ENCODE data around the gene QPCT. TPM values are rescaled to one million over a fixed set of nuclear protein-coding genes. Genes with fewer than 3 reads are reported as not detected.
A peak's percentile ranks its signal among the peaks of the same experiment; 100 is the strongest.

The QPCT gene
- total RNA-seq, 6 experiments from 2014 or later = 4.4 to 7.2 (median 5.4) TPM

DNA sequence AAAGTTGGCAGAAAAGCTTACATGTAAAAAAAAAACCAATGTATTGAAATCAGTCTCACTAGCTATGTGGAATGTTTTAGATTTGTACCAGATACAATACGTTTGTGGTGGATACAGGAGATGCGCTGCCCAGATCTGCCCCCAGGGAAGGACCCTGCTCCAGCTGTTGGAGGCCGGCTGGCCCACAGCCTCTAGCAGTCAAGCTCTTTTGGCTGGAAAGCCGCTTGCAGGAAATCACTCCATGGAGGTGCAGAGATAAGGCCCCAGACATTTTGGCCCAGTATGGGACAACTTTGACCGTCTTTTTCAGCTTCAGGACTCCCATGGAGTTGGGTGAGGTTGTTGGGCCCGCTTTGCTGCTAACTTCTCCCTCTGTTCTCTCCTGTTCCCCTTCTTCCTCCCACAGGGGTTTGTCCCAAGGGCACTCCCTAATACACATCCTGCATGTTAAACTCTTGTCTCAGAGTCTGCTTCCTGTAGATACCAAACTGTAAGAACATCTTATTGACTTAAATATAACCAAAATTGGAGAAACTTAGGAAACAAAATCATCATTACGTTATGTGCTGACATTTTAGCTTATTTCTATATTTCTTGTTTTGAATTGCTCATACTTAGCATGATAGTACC, 1.7 kb upstream of the QPCT start:
- no peaks in the 10 kb centered on the region for H3K36me3 Mint-ChIP-seq (ENCODE audit: low read depth)
- H3K9me3 Mint-ChIP-seq = no peaks in the 10 kb centered on the region
- no peaks in the 10 kb centered on the region; the same call in 1 of the 2 replicates for H3K27me3 Mint-ChIP-seq (ENCODE audit: insufficient read depth)
- TF ChIP-seq, protein P1, sequence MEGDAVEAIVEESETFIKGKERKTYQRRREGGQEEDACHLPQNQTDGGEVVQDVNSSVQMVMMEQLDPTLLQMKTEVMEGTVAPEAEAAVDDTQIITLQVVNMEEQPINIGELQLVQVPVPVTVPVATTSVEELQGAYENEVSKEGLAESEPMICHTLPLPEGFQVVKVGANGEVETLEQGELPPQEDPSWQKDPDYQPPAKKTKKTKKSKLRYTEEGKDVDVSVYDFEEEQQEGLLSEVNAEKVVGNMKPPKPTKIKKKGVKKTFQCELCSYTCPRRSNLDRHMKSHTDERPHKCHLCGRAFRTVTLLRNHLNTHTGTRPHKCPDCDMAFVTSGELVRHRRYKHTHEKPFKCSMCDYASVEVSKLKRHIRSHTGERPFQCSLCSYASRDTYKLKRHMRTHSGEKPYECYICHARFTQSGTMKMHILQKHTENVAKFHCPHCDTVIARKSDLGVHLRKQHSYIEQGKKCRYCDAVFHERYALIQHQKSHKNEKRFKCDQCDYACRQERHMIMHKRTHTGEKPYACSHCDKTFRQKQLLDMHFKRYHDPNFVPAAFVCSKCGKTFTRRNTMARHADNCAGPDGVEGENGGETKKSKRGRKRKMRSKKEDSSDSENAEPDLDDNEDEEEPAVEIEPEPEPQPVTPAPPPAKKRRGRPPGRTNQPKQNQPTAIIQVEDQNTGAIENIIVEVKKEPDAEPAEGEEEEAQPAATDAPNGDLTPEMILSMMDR (IDR thresholded peaks at IDR 0.05) = no peak
- DNase-seq = no peak
- no peak overlapping the region for H3K27ac Mint-ChIP-seq
- H3K4me1 Mint-ChIP-seq (ENCODE audit: low read depth) = peaks cover 16% of the 10 kb centered on the region
- no peak overlapping the region for H3K4me3 Mint-ChIP-seq

DNA sequence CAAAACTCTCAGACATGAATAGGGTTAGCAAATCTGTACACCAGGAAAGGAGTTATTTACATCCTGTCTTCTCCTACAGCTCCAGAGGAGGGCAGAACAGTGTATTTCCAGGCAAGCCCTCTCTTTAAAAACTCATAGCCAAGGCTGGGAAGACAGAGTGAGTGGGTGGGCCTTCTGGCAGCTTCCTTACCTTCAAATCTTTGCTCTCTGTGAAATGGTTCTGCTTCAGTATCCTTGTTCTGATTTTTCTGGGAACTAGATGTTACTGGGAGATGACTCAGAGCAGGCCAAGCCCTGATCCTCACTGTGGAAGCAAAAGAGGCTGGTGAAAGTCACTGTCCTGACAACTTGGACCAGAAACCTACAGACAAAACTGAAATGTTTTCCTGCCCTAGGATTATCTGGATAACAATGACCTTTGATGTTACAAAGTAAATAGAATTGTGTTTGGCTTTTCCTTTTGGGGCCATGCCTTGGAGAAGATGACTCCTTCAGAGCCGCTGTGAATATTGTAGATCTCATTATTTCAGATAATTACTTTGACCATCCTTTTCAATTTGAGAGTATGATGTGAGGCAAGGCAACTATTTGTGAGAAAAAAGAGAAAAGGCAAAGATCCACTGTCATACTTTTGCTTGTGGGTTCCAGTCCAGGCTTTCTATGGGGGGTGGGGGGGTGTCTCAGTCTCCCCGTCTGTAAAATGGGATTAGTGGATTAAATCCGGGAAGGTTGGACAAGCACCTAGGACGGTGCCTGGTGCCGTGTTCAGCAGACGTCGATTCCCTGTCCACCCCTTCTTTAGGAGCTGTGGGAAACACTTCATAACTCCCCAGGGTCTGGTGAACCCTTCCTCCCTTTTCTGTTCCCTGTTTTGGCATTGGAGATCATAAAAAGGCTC, 644 bp upstream of the QPCT start:
- TF ChIP-seq, protein P1 (IDR thresholded peaks at IDR 0.05) = peak; percentile 57
- Mint-ChIP-seq H3K4me1 (ENCODE audit: low read depth) (peaks cover 16% of the 10 kb centered on the region), H3K9me3 (no peaks in the 10 kb centered on the region), H3K27ac (peak overlapping the region; percentile 36), H3K4me3 (peak overlapping the region; percentile 85), H3K27me3 (ENCODE audit: insufficient read depth) (no peaks in the 10 kb centered on the region; the same call in 1 of the 2 replicates), H3K36me3 (ENCODE audit: low read depth) (no peaks in the 10 kb centered on the region)
- peak; percentile 34 for DNase-seq

DNA sequence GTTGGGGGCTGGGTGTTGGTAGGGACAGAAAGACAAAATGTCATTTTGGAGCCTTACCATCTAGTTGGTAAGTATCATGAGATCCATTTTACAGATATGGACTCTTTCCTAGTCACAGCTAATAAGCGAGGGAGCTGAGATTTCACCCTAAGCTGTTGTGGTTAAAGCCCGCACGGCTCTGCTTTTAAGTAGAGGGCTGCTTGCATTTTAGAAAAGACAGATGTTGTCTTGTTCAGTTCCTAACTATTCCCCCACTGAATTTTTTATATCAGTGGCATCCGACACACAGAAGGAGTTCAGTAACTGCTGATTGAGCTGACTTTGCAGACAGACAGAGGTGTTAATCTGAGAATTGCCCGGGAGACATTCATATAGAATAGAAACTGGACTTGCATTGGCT, 3.7 kb downstream of the QPCT start:
- Mint-ChIP-seq H3K4me1 (ENCODE audit: low read depth) (peaks cover 24% of the 10 kb centered on the region), H3K27ac (no peak overlapping the region), H3K36me3 (ENCODE audit: low read depth) (no peaks in the 10 kb centered on the region), H3K9me3 (no peaks in the 10 kb centered on the region), H3K4me3 (no peak overlapping the region), H3K27me3 (ENCODE audit: insufficient read depth) (peaks cover 4% of the 10 kb centered on the region; the same call in 1 of the 2 replicates)
- no peak for DNase-seq
- TF ChIP-seq, protein P1 (IDR thresholded peaks at IDR 0.05) = no peak

DNA sequence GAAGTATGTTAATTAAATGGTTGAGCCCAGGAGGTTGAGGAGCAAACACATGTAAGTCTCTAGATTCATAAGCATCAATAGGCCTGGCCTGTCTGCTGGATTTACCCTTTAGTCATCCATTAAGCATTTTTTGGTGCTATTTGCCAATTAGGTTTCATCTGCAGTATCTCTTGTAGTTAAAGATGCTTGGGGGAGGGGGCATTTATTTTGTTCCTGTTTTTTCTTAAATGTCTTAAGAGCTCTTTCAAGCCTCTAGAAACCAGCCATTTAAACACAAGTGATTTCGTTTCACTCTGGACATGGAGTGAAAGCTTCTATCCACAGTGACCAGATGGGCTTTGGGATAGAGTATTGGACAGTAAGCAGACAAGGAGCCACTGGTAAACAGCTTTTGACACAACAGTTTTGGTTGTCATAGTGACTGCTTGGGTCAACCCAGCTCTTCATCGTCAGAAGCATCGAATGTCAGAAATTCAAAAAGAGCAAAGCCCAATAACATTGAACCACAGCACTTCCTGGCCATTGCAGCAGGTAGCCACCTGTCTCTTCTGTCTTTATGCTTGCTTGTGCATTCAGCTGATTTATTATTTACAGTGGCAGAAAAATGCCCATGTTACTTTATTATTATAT, 4.9 kb downstream of the QPCT start:
- Mint-ChIP-seq H3K27me3 (ENCODE audit: insufficient read depth) (peaks cover 4% of the 10 kb centered on the region; the same call in 1 of the 2 replicates), H3K27ac (no peak overlapping the region), H3K36me3 (ENCODE audit: low read depth) (no peaks in the 10 kb centered on the region), H3K4me3 (no peak overlapping the region), H3K9me3 (no peaks in the 10 kb centered on the region), H3K4me1 (ENCODE audit: low read depth) (peaks cover 12% of the 10 kb centered on the region)
- TF ChIP-seq, protein P1 (IDR thresholded peaks at IDR 0.05) = no peak
- DNase-seq = peak; percentile 13

DNA sequence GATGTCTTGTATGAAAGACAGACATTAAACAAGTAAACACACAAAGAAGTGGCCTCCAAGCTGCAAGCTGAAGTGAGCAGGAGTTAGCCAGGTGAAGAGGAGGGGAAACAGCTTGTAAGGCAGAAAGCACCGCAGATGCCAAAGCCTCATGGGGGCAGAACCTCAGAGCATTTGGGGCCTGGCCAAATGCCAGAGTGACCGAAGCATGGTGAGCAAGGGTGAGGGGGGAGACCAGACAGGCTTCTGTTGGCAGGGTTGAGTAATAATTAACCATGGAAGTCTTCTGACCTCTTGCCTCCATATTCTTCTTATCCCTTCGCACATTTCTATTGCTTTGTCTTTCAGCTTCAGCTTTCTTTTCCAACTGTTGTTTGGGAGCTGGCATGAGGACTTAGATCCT, 5.6 kb downstream of the QPCT start:
- Mint-ChIP-seq H3K4me3 (no peak overlapping the region), H3K9me3 (no peaks in the 10 kb centered on the region), H3K27me3 (ENCODE audit: insufficient read depth) (peaks cover 4% of the 10 kb centered on the region; the same call in 1 of the 2 replicates), H3K27ac (no peak overlapping the region; the same call in 1 of the 2 replicates), H3K4me1 (ENCODE audit: low read depth) (peaks cover 10% of the 10 kb centered on the region; the same call in 1 of the 2 replicates), H3K36me3 (ENCODE audit: low read depth) (no peaks in the 10 kb centered on the region)
- DNase-seq = no peak
- TF ChIP-seq, protein P1 (IDR thresholded peaks at IDR 0.05) = no peak
